Activated CD4-positive, CD25-positive, alpha-beta regulatory T cell treated with anti-CD3 and anti-CD28 coated beads, Interleukin-2, amount 50 U/mL, for 24 hours (primary cell): ENCODE data around the gene MYO3B.
"Not testable (repeated sequence)": the region's sequence is repeated elsewhere in the genome, so short reads cannot be mapped to it uniquely, and the experiment has no call there.

Experiments
- ATAC-seq, 2 donors: fragments of 150-1000 bp; cut with Tn5 transposase; one replicate each; pipeline ENCODE4 v1.10.0; 2021; ENCODE audit warnings: mild to moderate bottlenecking in 1 of 2, moderate library complexity in 1 of 2

The MYO3B gene

GRCh38 chr2:170265321-170265720, 87.4 kb downstream of the MYO3B start:
- no peak for ATAC-seq

GRCh38 chr2:170266358-170266757, 88.4 kb downstream of the MYO3B start:
- ATAC-seq: no peak

GRCh38 chr2:170267071-170267470, 89.1 kb downstream of the MYO3B start:
- no peak for ATAC-seq

- ATAC-seq: no peak
These were observed 92.4 kb downstream of the MYO3B start for GRCh38 chr2:170270278-170270864.

GRCh38 chr2:170271340-170271739, 93.4 kb downstream of the MYO3B start:
- ATAC-seq: no peak

GRCh38 chr2:170276056-170276455, 98.1 kb downstream of the MYO3B start:
- no peak for ATAC-seq

GRCh38 chr2:170276925-170277629, 99.1 kb downstream of the MYO3B start:
- no peak for ATAC-seq

GRCh38 chr2:170277951-170278350, 100.0 kb downstream of the MYO3B start:
- ATAC-seq: no peak

GRCh38 chr2:170279615-170280014, 101.7 kb downstream of the MYO3B start:
- not testable (repeated sequence) for ATAC-seq

GRCh38 chr2:170282851-170283250, 104.9 kb downstream of the MYO3B start:
- no peak for ATAC-seq

- ATAC-seq: no peak
These were observed 106.3 kb downstream of the MYO3B start for GRCh38 chr2:170284205-170284604.

- no peak for ATAC-seq
These were observed 110.9 kb downstream of the MYO3B start for GRCh38 chr2:170288859-170289258.

GRCh38 chr2:170291474-170291873, 113.5 kb downstream of the MYO3B start:
- ATAC-seq: no peak

- ATAC-seq: no peak
These were observed 114.5 kb downstream of the MYO3B start for GRCh38 chr2:170292415-170292814.

GRCh38 chr2:170297496-170297895, 119.5 kb downstream of the MYO3B start:
- ATAC-seq: no peak

GRCh38 chr2:170298115-170298514, 120.2 kb downstream of the MYO3B start:
- no peak for ATAC-seq

- no peak for ATAC-seq
These were observed 121.0 kb downstream of the MYO3B start for GRCh38 chr2:170298861-170299429.

GRCh38 chr2:170300993-170301392, 123.0 kb downstream of the MYO3B start:
- no peak for ATAC-seq

- no peak for ATAC-seq
These were observed 123.7 kb downstream of the MYO3B start for GRCh38 chr2:170301626-170302025.

GRCh38 chr2:170305711-170306110, 127.8 kb downstream of the MYO3B start:
- ATAC-seq: no peak

GRCh38 chr2:170306293-170306873, 128.4 kb downstream of the MYO3B start:
- no peak for ATAC-seq

GRCh38 chr2:170307052-170307451, 129.1 kb downstream of the MYO3B start:
- ATAC-seq: no peak

GRCh38 chr2:170307555-170308351, 129.8 kb downstream of the MYO3B start:
- ATAC-seq: no peak
